Activated T-cell treated with anti-CD3 and anti-CD28 coated beads, Interleukin-2, amount 50 U/mL, for 48 hours (primary cell): ENCODE results near the gene CRYBA2.

ENCODE experiments used
- DNase-seq, 2 experiments: peaks; one replicate each; pipeline ENCODE4 v3.0.0-alpha.2; 2020

CRYBA2 gene, protein sequence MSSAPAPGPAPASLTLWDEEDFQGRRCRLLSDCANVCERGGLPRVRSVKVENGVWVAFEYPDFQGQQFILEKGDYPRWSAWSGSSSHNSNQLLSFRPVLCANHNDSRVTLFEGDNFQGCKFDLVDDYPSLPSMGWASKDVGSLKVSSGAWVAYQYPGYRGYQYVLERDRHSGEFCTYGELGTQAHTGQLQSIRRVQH

DNA sequence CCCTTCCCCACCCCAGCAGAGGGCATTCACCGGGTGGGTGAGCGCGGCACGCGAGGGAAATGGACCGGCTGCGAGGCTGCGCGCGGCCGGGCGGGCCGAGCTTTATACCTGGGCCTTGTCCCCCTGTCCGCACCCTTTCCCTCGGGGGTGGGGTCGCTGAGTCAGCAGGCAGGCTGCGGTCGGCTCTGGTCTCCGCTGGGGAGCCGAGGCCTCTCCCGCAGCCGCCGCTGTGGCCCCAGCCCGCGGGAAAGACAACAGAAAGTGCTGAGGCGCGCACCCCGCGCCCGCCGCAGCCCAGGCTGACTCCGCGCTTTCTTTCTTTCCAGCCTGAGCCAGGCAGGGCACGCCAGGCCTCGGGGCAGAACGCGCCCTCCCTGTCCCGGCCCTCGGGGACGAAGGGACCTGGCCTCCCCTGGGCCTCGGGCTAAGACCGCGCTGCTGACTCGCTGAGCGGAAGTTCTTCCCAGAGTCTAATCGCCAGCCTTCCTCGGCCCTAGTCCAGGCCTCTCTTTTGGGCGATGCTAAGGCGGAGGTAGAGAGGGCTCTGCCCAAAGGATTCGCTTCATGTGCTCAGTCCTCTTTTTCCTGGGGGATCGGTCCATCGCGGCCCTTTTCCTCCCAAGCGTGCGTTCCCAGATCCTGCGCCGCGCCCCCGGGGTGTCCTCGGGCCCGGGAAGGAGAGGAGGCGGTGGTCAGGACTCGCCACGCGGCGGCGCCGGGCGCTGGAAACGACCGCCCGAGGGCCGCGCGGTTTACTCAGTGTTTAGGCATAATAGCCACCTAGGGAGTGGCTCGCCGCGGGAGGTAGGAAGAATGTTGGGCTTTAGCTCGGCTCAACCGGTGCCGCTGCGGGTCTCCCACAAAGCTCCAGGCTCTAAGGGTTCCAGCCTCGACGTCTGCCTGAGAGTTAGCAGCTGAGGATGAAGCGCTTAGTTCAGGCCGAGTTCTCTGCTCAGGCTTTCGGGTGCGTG lies at the start of gene CRYBA2:
Gene CRYBA2 (minus strand): TSS at position 78 of the 971 bp plus-strand sequence. CDS start 246 bp downstream, outside the sequence.
- peak in 1 of 2 experiments; percentile 42 for DNase-seq

DNA sequence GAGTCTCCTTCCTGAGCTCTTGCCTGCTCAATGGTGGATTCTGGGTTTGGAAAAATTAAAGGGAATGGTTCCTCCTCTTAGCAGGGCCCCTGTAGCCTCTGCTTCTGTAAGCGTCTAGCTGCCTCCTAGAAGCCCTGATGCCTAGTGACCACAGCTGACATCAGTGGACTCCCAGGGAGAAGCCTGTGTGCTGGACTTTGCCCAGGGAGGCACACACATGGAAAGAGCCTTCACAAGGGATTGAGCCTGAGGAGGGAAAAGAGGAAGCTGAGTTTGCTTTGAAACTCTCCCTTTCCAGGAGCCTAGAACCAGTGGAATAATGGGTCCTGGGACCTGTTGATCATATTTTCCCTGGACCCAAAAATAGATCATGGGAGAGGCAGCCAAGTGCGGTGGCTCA lies 49.5 kb upstream of the CRYBA2 start:
- no peak for DNase-seq

DNA sequence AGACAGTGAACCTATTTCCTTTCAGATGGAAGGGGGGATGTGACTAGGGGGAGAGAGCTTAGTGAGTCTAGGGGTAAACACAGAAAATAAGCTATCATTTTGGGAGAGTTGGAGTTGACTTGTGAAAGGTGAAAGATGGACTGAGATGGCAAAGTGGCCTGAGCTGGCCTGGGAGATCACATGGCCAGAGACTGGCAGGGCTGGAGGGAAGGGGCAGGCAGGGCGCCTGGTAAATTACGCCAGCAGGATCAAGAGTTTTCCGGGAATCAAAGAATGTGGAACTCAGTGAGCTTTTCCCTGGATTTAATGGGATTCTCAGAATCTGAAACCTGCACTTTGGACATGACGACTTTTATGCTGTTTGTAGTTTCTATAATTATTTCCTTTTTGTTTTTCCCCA lies 48.9 kb upstream of the CRYBA2 start:
- DNase-seq, result no peak

DNA sequence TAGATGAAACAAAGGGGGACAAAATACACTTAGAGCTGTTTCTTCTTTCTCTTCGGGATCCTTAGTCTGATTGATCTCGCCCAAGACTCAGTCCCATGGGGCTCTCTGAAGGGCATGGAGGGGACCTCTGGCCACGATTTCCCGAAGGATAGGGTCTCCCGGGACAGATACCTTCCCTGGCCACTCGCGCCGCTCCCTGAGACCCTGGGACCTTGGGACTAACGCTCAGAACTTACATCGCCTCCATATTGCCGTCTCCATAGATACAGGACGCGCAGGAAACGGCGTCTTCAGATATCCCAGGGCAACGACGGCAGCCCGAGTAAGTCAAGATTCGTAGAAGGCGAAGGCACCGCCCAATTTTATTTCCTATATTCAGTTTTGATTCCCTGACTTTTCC lies 48.0 kb upstream of the CRYBA2 start, which contains the start of gene CFAP65:
Gene CFAP65 (minus strand): TSS at position 265 of the 400 bp plus-strand sequence. CDS start 2,468 bp downstream, outside the sequence.
- DNase-seq, result peak; percentile 47 to 51

DNA sequence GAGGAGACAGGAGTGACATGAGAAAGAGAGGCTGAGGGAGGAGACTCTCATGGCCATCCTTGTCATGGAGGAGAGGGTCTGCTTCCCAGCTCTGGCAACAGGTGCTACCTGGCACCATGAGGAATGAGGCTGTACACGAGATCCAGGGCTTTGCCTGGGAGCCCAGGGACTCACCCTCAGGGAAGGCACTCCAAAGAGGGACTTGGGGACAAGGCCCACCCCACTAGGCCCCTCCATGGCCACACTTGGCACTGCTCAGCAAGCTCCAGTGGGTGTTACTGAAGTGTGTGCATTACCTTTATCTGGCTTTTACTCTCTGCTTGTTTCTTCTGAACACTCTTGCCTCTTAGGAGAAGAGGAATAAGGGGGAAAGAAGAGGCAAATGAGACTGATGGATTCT lies 45.4 kb upstream of the CRYBA2 start:
- no peak for DNase-seq

DNA sequence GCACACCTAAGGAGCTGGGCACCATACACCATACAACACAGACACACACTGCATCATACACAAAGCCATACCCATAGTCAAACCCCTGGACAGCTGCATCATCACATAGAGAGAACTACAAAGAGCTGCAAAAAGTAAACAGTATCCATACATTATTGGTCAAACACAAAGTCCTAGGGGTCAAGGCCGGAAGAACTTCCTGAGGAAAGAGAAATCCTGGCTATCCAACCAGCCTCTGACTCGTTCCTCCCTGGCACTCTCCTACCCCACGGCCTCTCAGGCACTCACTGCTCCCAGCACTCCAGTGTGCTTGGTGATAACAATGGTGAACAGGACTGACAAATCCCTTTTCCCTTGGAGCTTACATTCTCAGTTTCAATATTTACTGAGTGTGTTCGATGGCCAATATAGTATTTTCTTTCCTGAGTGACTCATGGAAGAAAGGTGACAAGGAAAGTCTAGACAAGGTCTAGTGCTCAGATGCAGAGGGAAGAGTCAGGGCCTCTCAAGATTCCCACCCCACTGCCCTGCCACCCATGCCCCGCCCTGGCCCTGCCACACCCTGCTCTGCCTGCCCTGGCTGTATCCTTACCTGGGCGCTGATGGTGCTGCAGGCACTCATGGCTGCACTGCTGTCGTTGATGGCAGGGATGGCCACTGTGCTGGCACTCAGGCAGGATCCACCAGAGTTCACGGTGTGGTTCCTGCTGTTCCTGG lies 44.7 kb upstream of the CRYBA2 start:
- DNase-seq, result no peak

DNA sequence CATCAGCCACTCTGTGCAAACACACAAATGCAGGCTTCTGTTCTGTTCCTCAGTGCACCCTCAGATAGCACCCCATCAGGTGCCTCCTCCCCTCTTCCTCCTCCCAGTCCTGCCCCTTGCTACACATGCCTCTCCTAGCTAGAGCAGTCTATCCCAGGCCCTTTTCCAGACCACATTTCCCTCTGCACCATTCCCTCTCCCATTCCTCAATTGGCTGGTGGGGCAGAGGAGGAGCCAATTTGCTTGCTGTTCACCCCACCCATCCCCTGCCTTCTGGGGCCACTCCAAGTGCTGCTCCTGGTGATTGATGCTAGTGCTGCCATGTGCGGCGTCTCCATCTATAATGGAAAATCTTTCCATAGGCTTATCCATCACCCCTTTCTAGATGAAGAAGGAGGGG lies 42.7 kb upstream of the CRYBA2 start:
- no peak for DNase-seq

DNA sequence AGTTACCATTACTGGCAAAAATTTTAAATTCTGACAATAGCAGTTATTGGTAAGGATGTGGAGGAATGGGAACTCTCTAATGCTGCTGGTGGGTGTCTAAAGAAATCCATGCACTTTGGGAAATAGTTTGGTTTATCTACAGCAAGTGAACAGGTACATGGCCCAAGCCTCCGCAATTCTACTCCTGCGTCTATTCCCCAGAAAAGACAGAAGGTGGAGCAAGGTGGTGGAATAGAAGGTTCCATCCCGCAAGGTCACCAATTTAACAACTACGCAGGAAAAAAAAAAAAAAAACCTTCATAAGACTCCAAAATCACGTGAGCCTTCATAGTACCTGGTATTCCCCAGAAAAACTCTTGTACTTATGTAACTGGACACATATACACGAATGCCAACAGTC lies 41.6 kb upstream of the CRYBA2 start:
- DNase-seq, result no peak

DNA sequence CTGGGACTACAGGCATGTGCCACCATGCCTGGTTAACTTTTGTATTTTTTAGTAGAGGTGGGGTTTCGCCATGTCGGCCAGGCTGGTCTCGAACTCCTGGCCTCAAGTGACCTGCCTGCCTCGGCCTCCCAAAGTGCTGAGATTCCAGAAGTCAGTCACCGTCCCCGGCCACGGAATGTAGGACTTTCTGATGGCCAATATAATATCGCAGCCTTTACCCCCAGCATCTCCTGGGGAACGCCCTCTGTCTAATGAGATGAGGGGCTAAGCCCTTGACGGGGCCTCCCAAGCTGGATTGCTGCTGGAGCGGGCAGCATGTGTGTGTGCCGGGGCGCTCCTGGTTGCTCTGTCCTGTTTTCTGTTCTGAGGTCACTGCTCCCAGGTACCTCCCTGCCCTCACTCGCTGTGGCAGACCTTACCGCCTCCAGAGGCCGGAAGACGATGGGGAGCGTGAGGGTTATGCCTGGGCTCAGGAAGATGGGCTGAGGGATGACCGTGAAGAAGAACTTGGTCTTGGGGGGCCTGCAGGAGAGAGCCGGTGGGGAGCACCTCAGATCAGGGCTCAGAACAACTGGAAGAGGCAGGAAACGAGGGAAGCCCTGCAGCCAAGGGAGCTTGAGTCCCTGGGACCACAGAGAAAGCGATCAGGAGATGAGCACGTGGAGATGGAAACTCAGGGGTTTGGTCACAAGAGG lies 39.0 kb upstream of the CRYBA2 start:
- DNase-seq, result no peak

DNA sequence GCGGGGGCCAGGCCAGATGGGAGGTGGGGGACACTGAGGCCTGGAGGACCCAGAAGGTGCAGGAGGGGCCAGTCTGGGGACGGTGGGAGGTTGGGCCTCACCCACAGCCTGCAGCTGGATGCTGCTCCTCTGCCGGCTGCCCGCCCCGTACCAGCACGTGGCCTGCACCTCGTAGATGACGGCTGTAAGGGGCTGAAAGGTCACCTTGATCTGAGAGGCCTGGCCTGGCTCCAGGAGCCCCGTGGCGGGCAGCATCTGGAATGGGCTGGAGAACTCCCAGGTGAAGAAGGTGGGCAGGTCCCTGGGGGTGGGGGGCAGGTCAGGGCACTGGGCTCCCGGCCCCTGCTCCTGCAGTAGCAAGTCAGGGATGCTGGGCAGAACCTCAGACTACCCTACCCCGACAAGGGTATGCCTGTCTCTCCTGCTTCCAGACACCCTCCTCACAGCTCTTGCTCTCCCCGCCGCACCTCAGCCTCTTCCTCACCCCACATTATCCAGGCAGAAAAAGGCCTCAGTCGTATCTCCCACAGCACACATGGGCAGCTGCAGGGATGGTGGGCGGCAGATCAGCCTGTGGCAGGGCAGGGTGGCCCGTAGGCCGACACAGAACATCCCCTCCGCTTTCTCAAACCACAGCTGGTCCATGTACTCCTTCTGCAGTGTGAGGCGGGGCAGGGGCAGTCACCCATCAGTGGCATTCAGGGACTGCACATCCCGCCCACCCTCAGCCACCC lies 38.0 kb upstream of the CRYBA2 start:
- DNase-seq, result no peak

DNA sequence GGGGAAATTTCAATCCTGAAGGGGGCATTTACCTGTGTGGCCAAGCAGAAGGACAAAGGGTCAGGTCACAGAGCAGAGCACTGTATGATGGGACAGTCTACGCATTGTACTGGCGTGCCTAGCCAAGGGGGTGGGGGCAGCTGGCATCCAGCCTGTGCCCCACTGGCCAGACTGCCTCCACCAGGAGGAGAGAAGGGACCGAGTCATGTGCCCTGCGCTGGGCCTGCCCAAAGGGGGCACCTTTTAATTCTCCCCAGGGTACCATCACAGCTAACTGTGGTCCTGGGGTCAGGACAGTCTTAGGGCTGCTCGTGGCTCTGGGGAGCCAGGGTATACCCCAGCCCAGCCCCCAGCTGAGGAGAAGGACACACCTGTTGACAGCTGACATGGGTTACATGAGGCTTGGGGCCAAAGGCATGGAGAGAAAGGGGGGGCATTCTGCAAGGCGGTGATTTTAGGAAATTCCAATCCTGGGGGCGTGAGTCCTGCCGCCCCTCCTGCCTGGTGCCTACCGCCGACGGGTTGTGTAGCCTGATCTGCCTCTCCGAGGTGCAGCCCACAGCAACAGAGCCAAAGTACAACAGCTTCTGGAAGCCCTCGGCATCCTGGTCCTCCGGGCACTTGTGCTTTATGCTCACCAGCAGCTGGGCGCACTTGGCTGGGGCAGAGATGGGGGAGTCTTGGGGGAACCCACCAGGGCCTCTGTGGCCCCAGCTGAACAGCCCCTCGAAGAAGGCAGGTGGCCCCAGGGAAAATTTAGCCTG lies 37.1 kb upstream of the CRYBA2 start:
- no peak for DNase-seq

DNA sequence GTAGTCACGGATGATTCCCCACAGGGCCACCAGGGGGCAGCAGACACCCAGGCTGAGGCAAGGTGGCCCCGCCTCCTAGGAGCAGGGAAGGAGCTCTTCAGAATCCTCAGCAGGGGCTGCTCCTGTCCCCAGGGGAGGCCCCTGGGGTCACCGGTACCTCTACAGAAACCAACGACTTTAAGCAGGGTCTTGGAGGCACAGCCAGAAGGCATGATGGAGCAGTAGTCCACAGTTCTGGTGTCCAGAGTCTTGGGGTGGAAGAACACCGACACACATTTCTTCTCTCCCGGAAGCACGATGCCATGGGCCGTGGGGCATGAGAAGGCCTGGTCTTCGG lies 36.6 kb upstream of the CRYBA2 start:
- DNase-seq, result peak; percentile 84 to 85

DNA sequence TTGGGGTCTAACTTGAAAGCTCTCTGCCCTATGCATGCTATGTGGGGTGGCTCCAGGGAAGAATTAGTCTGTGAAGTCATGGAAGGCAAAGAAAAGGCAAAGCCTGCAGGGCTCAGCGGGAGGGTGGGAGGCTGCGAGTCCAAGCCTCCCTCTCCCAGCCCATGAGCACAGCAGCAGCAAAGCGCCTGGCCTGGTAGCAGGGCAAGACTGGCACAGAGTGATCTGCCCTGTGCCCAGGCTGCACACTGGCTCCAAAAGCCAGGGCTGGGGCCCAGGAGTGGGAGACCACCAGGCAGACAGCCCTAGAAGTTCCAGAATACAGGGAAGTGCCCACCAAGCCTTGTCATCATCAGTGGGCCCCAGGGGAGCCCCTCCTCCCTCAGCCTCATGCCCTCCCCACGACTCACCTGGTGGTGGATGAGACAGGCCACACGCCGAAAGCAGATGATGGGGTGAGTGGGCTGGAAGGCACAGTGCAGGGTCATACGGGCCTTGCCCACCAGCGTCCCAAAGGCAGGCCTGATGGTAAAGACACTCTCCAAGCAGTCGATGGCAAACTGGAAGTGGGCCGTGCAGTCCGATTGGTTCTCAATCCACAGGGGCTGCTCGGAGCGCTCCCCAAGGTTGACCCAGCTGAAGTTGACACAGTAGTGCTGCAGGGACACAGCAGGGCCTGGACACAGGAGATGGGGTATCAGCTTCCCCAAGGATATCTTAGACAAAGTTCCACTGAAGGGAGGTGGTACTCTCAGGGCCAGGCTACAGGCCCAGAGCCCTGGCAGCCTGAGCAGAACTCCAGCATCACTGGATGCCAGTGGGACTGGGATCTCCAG lies 36.0 kb upstream of the CRYBA2 start:
- no peak for DNase-seq

DNA sequence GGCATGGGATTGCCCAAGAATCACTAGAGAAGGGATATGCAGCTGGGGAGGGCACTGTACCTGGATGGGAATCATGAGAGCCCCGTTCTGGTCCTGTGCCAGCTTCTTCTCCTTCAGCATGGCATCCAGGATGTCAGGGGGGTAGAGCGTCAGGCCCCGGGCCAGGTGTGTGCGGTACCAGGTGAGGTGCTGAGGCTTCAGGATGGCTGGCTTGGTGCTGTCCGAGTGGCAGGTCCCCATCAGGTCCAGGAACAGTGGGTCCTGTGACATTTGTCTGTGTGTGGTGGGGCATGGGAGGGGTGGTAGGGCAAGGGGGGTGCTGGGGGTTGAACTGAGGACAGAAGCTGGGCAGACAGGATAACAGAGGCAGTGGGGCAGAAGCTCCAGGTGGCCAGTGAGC lies 34.9 kb upstream of the CRYBA2 start:
- DNase-seq, result no peak

DNA sequence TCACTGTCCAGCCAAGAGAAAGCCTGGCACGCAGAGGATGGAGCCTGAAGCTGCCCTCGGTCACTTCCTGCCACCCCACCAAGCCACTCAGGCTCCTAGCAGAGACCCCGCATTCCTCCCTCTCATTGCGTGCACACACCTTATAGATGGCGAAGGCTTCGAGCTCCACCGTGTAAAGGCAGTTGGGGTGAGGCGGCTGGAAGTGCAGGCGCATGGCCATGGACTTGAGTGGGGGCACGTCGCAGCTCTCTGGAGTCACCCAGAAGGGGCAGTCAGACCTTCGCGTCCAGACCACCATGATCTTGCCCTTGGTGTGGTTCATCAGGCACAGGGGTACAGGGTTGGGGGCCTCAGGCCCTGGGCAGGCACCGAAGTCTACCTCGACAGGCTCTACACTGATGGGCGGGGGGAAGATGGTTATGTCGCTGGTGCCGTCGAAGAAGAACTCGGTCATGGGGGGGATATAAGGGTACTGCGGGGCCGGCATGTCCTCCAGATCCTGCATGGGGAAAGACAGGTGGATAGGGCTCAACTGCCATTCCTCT lies 34.4 kb upstream of the CRYBA2 start:
- no peak for DNase-seq

DNA sequence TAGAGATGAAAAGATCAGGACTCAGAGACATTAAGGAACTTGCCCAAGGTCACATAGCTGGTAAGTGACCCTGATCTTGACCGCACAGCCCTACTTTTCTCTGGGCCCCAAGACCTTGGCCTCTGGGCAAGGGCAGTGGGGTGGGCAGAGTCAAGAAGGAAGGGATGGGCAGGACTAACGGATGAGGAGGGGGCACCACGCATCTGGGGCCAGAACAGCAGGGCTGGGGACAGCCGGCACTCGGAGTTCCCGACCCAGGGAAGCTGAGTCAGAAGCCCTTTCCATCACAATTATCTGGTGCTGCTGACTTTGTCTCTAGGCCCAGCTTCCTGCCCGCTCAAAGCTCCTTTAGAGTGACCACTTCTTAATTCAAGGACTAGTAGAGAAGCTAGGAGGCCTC lies 33.7 kb upstream of the CRYBA2 start:
- DNase-seq, result no peak

DNA sequence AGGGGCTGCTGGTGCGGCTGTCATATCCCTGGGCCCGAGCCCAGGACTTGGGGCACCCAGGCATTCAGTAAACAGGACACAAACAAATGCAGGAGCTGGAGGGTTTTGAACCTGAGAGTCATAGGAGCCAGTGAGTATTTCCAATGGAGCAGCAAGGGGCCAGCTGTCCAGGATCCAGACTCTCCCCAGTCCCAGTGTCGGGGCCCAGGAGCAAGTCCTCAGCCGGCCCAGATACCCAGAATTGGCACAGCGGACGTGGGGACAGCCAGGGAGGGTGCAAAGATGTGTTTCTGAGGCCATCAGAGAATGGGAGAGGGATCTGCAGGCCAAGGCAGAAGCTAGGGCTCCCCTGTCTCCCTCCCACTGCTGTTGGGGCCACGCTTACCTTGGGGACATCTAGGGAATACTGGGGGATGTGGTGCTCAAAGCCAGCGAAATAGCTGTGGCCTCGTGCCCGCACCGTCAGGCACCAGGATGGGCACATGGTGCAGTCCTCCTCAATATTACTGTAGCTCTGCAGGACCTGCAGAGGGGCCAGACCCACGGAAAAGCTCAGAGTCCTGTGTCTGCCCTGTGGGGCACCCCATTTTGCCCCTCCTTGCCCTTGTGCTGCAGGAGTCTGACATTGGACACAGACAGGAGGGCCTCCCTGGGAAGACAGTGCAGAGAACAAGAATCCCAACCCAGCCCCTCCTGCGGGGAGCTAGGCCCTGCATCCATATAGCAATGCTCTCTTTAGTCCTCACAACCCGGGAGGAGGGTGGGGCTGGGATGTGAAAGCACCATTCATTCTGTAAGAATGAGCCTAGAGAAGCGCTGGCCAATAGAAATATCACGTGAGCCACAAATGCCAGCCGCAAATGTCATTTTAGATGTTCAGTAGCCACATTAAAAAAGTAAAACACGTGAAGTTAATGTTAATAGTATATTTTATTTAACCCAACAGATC lies 32.7 kb upstream of the CRYBA2 start:
- no peak for DNase-seq

DNA sequence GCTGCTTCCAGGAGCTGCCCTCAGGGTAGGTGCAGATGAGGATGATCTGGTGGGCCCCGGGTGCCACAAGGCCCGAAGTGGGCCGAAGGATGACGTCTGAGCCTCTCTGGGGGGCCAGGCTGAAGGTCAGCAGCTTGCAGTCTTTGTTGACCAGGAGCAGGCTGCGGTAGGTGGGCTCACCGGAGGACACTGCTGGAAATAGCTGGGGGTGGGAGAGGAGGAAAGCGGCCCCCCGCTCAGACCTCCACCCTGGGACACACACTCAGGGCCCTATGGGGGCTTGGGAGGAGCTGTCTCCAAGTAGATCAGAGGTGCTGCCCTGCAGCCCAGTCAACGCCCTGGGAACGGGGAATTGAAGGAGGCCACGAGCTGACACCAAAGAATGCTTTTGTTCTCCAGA lies 30.8 kb upstream of the CRYBA2 start:
- no peak for DNase-seq

DNA sequence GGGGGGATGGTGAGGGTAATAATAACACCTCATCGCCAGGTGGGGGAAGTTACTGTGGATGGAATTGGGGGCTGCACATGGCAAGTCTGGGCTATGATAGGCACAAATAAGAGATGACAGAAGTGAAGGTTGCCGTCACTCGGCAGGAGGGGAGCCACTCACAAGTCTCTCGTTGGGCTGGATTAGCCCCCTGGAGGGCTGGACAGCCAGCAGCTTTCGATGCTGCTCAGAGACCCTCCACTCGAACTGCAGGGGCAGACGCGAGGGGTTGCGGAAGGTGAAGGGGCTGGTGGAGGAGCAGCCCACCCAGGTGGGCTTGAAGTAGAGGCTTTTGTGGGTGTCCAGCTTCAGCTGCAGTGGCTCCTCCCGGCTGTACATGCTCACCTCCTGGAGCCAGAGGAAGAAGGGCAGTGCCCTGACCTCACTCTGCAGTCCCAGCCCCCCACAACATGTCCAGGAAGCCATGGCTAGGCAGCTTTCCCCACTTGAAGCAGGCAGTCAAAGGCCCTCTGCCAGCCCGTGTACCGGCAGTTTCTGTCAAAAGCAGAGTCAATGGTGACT lies 29.9 kb upstream of the CRYBA2 start:
- no peak for DNase-seq
